HL-60 (cell line): ENCODE data around the gene NMUR1.

Experiments used
- CTCF ChIP-seq: IDR thresholded peaks from one replicate; pipeline ENCODE4 v1.5.1; 2011; ENCODE audit warnings: low read length, control low read depth, inconsistent platforms; ENCODE audit not compliant: insufficient read depth
- GABPA ChIP-seq: IDR thresholded peaks from 2 replicates; pipeline ENCODE4 v1.6.1; 2012; ENCODE audit warnings: low read depth
- POLR2AphosphoS5 ChIP-seq: IDR thresholded peaks from 2 replicates; pipeline ENCODE4 v1.6.1; 2012; ENCODE audit warnings: low read depth
- REST ChIP-seq: IDR thresholded peaks from 2 replicates; pipeline ENCODE4 v1.6.1; 2012; ENCODE audit warnings: low read depth; ENCODE audit not compliant: insufficient replicate concordance
- SPI1 ChIP-seq: IDR thresholded peaks from 2 replicates; pipeline ENCODE4 v1.6.1; 2012; ENCODE audit warnings: low read depth, mild to moderate bottlenecking, borderline replicate concordance

- TF ChIP-seq CTCF (no peak), SPI1 (no peak), POLR2AphosphoS5 (no peak), REST (no peak), GABPA (no peak)
Observed at GRCh38 chr2:231526341-231527090, 3.7 kb downstream of the NMUR1 start.
